Measurements from ENCODE around the gene PNMT.

The PNMT gene

GRCh38 chr17:39659279-39660010 lies 8.8 kb upstream of the PNMT start:
- Histone ChIP-seq H3K9me3 (ENCODE audit: insufficient read depth, low read length) (no peaks in the 10 kb centered on the region), H3K27me3 (ENCODE audit: insufficient read depth, insufficient read length) (no peaks in the 10 kb centered on the region)

DNA sequence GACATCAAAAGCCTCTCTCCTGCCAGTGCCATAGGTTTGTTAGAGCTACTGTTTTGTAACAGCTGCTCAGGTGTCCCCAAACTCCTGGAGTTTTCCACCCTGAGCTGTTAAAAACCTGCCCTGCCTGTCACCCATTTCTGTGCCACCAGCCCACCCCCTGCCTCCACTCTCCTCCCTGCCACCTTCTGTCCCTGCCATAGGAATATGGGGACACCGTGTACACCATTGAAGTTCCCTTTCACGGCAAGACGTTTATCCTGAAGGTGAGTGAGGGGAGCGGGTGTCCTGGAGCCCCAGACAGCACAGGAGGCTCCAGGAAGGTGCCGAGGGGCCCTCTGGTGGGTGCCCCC lies 8.3 kb upstream of the PNMT start:
- peaks cover 31% of the 10 kb centered on the region for H3K4me1 ChIP-seq (ENCODE audit: insufficient read depth, insufficient read length)
- DNase-seq (ENCODE audit: low read depth, low spot score), result no peak
- TF ChIP-seq SUZ12 (IDR thresholded peaks at IDR 0.05; ENCODE audit: extremely low read depth, insufficient read depth, insufficient read length), result no peak
- TF ChIP-seq ZNF274 (IDR thresholded peaks at IDR 0.05; ENCODE audit: low read depth, low read length), result no peak
- no peak for TF ChIP-seq YY1 (IDR thresholded peaks at IDR 0.05; ENCODE audit: insufficient read depth, insufficient read length)
- H3K4me3 ChIP-seq (ENCODE audit: insufficient read length, low read depth), result no peak overlapping the region
- H3K9ac ChIP-seq (ENCODE audit: insufficient read length, low read depth), result no peak overlapping the region
- H3K27me3 ChIP-seq (ENCODE audit: insufficient read depth, insufficient read length), result no peaks in the 10 kb centered on the region
- no peaks in the 10 kb centered on the region for H3K9me3 ChIP-seq (ENCODE audit: insufficient read depth, low read length)
- peaks cover 60% of the 10 kb centered on the region for H3K36me3 ChIP-seq (ENCODE audit: insufficient read depth, insufficient read length, low read length)

More at GRCh38 chr17:39659279-39660010, 8.8 kb upstream of the PNMT start:
- DNase-seq (ENCODE audit: low read depth, low spot score), result no peak
- no peak overlapping the region for H3K4me3 ChIP-seq (ENCODE audit: insufficient read length, low read depth)
- H3K4me1 ChIP-seq (ENCODE audit: insufficient read depth, insufficient read length), result peaks cover 25% of the 10 kb centered on the region
- H3K36me3 ChIP-seq (ENCODE audit: insufficient read depth, insufficient read length, low read length), result peaks cover 65% of the 10 kb centered on the region
- TF ChIP-seq ZNF274 (IDR thresholded peaks at IDR 0.05; ENCODE audit: low read depth, low read length), result no peak
- no peak for TF ChIP-seq SUZ12 (IDR thresholded peaks at IDR 0.05; ENCODE audit: extremely low read depth, insufficient read depth, insufficient read length)
- TF ChIP-seq YY1 (IDR thresholded peaks at IDR 0.05; ENCODE audit: insufficient read depth, insufficient read length), result no peak
- no peak overlapping the region for H3K9ac ChIP-seq (ENCODE audit: insufficient read length, low read depth)

GRCh38 chr17:39660397-39661385 lies 7.6 kb upstream of the PNMT start:
- H3K9me3 ChIP-seq (ENCODE audit: insufficient read depth, low read length), result no peaks in the 10 kb centered on the region
- H3K36me3 ChIP-seq (ENCODE audit: insufficient read depth, insufficient read length, low read length), result peaks cover 60% of the 10 kb centered on the region
- DNase-seq (ENCODE audit: low read depth, low spot score), result no peak
- H3K9ac ChIP-seq (ENCODE audit: insufficient read length, low read depth), result no peak overlapping the region
- H3K4me3 ChIP-seq (ENCODE audit: insufficient read length, low read depth), result no peak overlapping the region
- no peaks in the 10 kb centered on the region for H3K27me3 ChIP-seq (ENCODE audit: insufficient read depth, insufficient read length)
- H3K4me1 ChIP-seq (ENCODE audit: insufficient read depth, insufficient read length), result peaks cover 34% of the 10 kb centered on the region
- no peak for TF ChIP-seq SUZ12 (IDR thresholded peaks at IDR 0.05; ENCODE audit: extremely low read depth, insufficient read depth, insufficient read length)
- TF ChIP-seq YY1 (IDR thresholded peaks at IDR 0.05; ENCODE audit: insufficient read depth, insufficient read length), result no peak
- TF ChIP-seq ZNF274 (IDR thresholded peaks at IDR 0.05; ENCODE audit: low read depth, low read length), result no peak

- no peak overlapping the region for H3K9ac ChIP-seq (ENCODE audit: insufficient read length, low read depth)
- no peak overlapping the region for H3K4me3 ChIP-seq (ENCODE audit: insufficient read length, low read depth)
- peaks cover 7% of the 10 kb centered on the region for H3K27me3 ChIP-seq (ENCODE audit: insufficient read depth, insufficient read length)
- H3K9me3 ChIP-seq (ENCODE audit: insufficient read depth, low read length), result no peaks in the 10 kb centered on the region
- no peak for TF ChIP-seq YY1 (IDR thresholded peaks at IDR 0.05; ENCODE audit: insufficient read depth, insufficient read length)
- TF ChIP-seq SUZ12 (IDR thresholded peaks at IDR 0.05; ENCODE audit: extremely low read depth, insufficient read depth, insufficient read length), result no peak
- no peak for TF ChIP-seq ZNF274 (IDR thresholded peaks at IDR 0.05; ENCODE audit: low read depth, low read length)
- peaks cover 42% of the 10 kb centered on the region for H3K4me1 ChIP-seq (ENCODE audit: insufficient read depth, insufficient read length)
- peaks cover 51% of the 10 kb centered on the region for H3K36me3 ChIP-seq (ENCODE audit: insufficient read depth, insufficient read length, low read length)
- no peak for DNase-seq (ENCODE audit: low read depth, low spot score)
Measured at GRCh38 chr17:39661744-39662541, 6.3 kb upstream of the PNMT start.

DNA sequence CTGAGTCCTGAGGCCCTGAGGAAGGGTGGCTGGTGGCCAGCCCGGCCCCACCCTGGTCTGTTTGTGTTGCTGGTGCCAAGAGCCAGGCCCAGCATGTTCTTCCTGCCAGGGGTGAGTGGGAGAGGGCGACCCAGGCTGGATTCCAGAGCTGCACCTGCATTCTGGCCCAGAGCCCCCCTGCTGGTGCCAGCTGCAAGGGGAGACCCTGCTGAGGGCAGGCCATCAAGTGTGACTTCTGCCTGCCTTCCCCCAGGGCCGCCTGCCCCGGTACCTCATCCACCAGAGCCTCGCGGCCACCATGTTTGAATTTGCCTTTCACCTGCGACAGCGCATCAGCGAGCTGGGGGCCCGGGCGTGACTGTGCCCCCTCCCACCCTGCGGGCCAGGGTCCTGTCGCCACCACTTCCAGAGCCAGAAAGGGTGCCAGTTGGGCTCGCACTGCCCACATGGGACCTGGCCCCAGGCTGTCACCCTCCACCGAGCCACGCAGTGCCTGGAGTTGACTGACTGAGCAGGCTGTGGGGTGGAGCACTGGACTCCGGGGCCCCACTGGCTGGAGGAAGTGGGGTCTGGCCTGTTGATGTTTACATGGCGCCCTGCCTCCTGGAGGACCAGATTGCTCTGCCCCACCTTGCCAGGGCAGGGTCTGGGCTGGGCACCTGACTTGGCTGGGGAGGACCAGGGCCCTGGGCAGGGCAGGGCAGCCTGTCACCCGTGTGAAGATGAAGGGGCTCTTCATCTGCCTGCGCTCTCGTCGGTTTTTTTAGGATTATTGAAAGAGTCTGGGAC lies 5.5 kb upstream of the PNMT start:
- TF ChIP-seq ZNF274 (IDR thresholded peaks at IDR 0.05; ENCODE audit: low read depth, low read length) (no peak), SUZ12 (IDR thresholded peaks at IDR 0.05; ENCODE audit: extremely low read depth, insufficient read depth, insufficient read length) (no peak), YY1 (IDR thresholded peaks at IDR 0.05; ENCODE audit: insufficient read depth, insufficient read length) (no peak)
- H3K27me3 ChIP-seq (ENCODE audit: insufficient read depth, insufficient read length), result peaks cover 12% of the 10 kb centered on the region
- no peaks in the 10 kb centered on the region for H3K9me3 ChIP-seq (ENCODE audit: insufficient read depth, low read length)
- H3K36me3 ChIP-seq (ENCODE audit: insufficient read depth, insufficient read length, low read length), result peaks cover 47% of the 10 kb centered on the region
- peak overlapping the region; percentile 8 for H3K4me3 ChIP-seq (ENCODE audit: insufficient read length, low read depth)
- H3K4me1 ChIP-seq (ENCODE audit: insufficient read depth, insufficient read length), result peaks cover 43% of the 10 kb centered on the region
- no peak for DNase-seq (ENCODE audit: low read depth, low spot score)
- peak overlapping the region; percentile 56 for H3K9ac ChIP-seq (ENCODE audit: insufficient read length, low read depth)

- DNase-seq (ENCODE audit: low read depth, low spot score), result no peak
- peaks cover 41% of the 10 kb centered on the region for H3K4me1 ChIP-seq (ENCODE audit: insufficient read depth, insufficient read length)
- no peak overlapping the region for H3K4me3 ChIP-seq (ENCODE audit: insufficient read length, low read depth)
- no peaks in the 10 kb centered on the region for H3K9me3 ChIP-seq (ENCODE audit: insufficient read depth, low read length)
- peaks cover 43% of the 10 kb centered on the region for H3K36me3 ChIP-seq (ENCODE audit: insufficient read depth, insufficient read length, low read length)
- peak overlapping the region; percentile 56 for H3K9ac ChIP-seq (ENCODE audit: insufficient read length, low read depth)
- H3K27me3 ChIP-seq (ENCODE audit: insufficient read depth, insufficient read length), result peaks cover 15% of the 10 kb centered on the region
- no peak for TF ChIP-seq ZNF274 (IDR thresholded peaks at IDR 0.05; ENCODE audit: low read depth, low read length)
- TF ChIP-seq SUZ12 (IDR thresholded peaks at IDR 0.05; ENCODE audit: extremely low read depth, insufficient read depth, insufficient read length), result no peak
- no peak for TF ChIP-seq YY1 (IDR thresholded peaks at IDR 0.05; ENCODE audit: insufficient read depth, insufficient read length)
Measured at GRCh38 chr17:39663340-39663687, 4.9 kb upstream of the PNMT start.

Data from NT2/D1 (cell line).